Small intestine (tissue), 7 donors: ENCODE results near the gene UBE2E2. TPM values are rescaled to one million over a fixed set of nuclear protein-coding genes. Genes with fewer than 3 reads are reported as not detected.
"Not testable (repeated sequence)": the region's sequence is repeated elsewhere in the genome, so short reads cannot be mapped to it uniquely, and the experiment has no call there.

Source experiments
- DNase-seq, 2 donors: peaks; one replicate each; pipeline versions ENCODE4 v3.0.0 to v3.0.0-alpha.2; 2013
- FAIRE-seq: peaks from 2 replicates; lab custom pipeline; 2012; peaks lifted over from hg19 to GRCh38; lab: Jason Lieb, UNC
- H3K27ac ChIP-seq, 3 donors: one replicate each; pipeline ENCODE4 v1.5.1; 2013; ENCODE audit warnings: low read length in 2 of 3, mild to moderate bottlenecking in 2 of 3, control low read depth in 1 of 3, inconsistent platforms in 1 of 3, low read depth in 1 of 3, moderate library complexity in 1 of 3
- H3K27me3 ChIP-seq, 3 donors: one replicate each; pipeline ENCODE4 v1.6.1; 2013; ENCODE audit warnings: low read length in 3 of 3, inconsistent platforms in 1 of 3; ENCODE audit not compliant: control insufficient read depth in 3 of 3, insufficient read depth in 3 of 3
- H3K36me3 ChIP-seq, 3 donors: one replicate each; pipeline ENCODE4 v1.6.1; 2013; ENCODE audit warnings: low read length in 3 of 3, inconsistent platforms in 1 of 3, low read depth in 1 of 3, mild to moderate bottlenecking in 1 of 3, moderate library complexity in 1 of 3; ENCODE audit not compliant: control insufficient read depth in 3 of 3, insufficient read depth in 2 of 3
- H3K4me1 ChIP-seq, 3 donors: one replicate each; pipeline ENCODE4 v1.6.1; 2013; ENCODE audit warnings: low read length in 2 of 3, inconsistent platforms in 1 of 3, low read depth in 1 of 3, mild to moderate bottlenecking in 1 of 3, moderate library complexity in 1 of 3; ENCODE audit not compliant: control insufficient read depth in 3 of 3, insufficient read depth in 2 of 3
- H3K4me3 ChIP-seq, 3 donors: one replicate each; pipeline ENCODE4 v1.5.1; 2013; ENCODE audit warnings: low read length in 3 of 3, control low read depth in 1 of 3, inconsistent platforms in 1 of 3, low read depth in 1 of 3, mild to moderate bottlenecking in 1 of 3, moderate library complexity in 1 of 3
- H3K9me3 ChIP-seq, 2 donors: one replicate each; pipeline ENCODE4 v1.6.1; 2013; ENCODE audit warnings: low read depth in 1 of 2, low read length in 1 of 2; ENCODE audit not compliant: control insufficient read depth in 2 of 2, insufficient read depth in 1 of 2
- WGBS, 3 donors: extraction: QIAGEN DNeasy Blood & Tissue Kit; methylation state at CpG; one replicate each; pipeline ENCODE4 v1.1.7; 2013; 5-methylcytosine and 5-hydroxymethylcytosine counted together
- polyA plus RNA-seq, 4 donors: library from polyadenylated mRNA; stranded (reverse) in 3 of 4; unstranded in 1 of 4; fragments of 200-250 nt in 3 of 4; fragments of 120-200 nt in 1 of 4; gene quantifications; one replicate each; pipeline versions ENCODE4 v1.2.1 to v1.2.3, GENCODE V29; 2013
- donor health status: healthy with polysubstance abuse.
- donor health status: control.
- donor health status: control.
- donor health status: Bipolar disorder and iron deficiency.
- donor health status: healthy.

The UBE2E2 gene
- polyA plus RNA-seq, 4 donors, result 1.1 to 10.2 (median 7.7) TPM

- Histone ChIP-seq H3K36me3 (no peaks in the 10 kb centered on the region), H3K9me3 (no peaks in the 10 kb centered on the region), H3K27me3 (no peaks in the 10 kb centered on the region), H3K4me3 (no peak overlapping the region), H3K4me1 (no peaks in the 10 kb centered on the region), H3K27ac (no peak overlapping the region)
- WGBS, 3 donors, result 83 to 87% (median 86%) methylated on average over 4 of the region's 4 CpGs
- FAIRE-seq, result no peak
- DNase-seq, result no peak
Observed at GRCh38 chr3:23342343-23342742, 139.2 kb downstream of the UBE2E2 start.

- WGBS, 3 donors, result 90 to 91% (median 91%) methylated on average over 7 of the region's 7 CpGs
- DNase-seq, result no peak
- Histone ChIP-seq H3K4me1 (no peaks in the 10 kb centered on the region), H3K36me3 (no peaks in the 10 kb centered on the region), H3K27ac (no peak overlapping the region), H3K27me3 (no peaks in the 10 kb centered on the region), H3K9me3 (no peaks in the 10 kb centered on the region), H3K4me3 (no peak overlapping the region)
- FAIRE-seq, result no peak
Observed at GRCh38 chr3:23343509-23343908, 140.4 kb downstream of the UBE2E2 start.

GRCh38 chr3:23344886-23345285 is 141.8 kb downstream of the UBE2E2 start:
- Histone ChIP-seq H3K4me3 (no peak overlapping the region), H3K27ac (no peak overlapping the region), H3K4me1 (no peaks in the 10 kb centered on the region), H3K27me3 (no peaks in the 10 kb centered on the region), H3K36me3 (no peaks in the 10 kb centered on the region), H3K9me3 (no peaks in the 10 kb centered on the region)
- DNase-seq (no peak), FAIRE-seq (no peak)
- 26 to 59% (median 39%) methylated on average over 1 of the region's 1 CpG for WGBS, 3 donors

GRCh38 chr3:23349444-23349843 is 146.3 kb downstream of the UBE2E2 start:
- H3K4me1 ChIP-seq, H3K9me3 ChIP-seq, H3K27ac ChIP-seq, FAIRE-seq, DNase-seq, H3K27me3 ChIP-seq, H3K4me3 ChIP-seq, H3K36me3 ChIP-seq: not testable (repeated sequence)
- 94 to 96% (median 95%) methylated on average over 14 to 15 of the region's 15 CpGs for WGBS, 3 donors

GRCh38 chr3:23356169-23356568 is 153.0 kb downstream of the UBE2E2 start:
- FAIRE-seq (no peak), DNase-seq (no peak)
- Histone ChIP-seq H3K4me1 (no peaks in the 10 kb centered on the region), H3K27ac (no peak overlapping the region), H3K36me3 (no peaks in the 10 kb centered on the region), H3K4me3 (no peak overlapping the region), H3K9me3 (no peaks in the 10 kb centered on the region), H3K27me3 (no peaks in the 10 kb centered on the region)
- 85 to 92% (median 89%) methylated on average over 3 of the region's 3 CpGs for WGBS, 3 donors

GRCh38 chr3:23356923-23357322 is 153.8 kb downstream of the UBE2E2 start:
- 80 to 89% (median 83%) methylated on average over 3 of the region's 3 CpGs for WGBS, 3 donors
- no peak for FAIRE-seq
- H3K4me1 ChIP-seq, result no peaks in the 10 kb centered on the region

GRCh38 chr3:23359116-23359515 is 156.0 kb downstream of the UBE2E2 start:
- FAIRE-seq (no peak), DNase-seq (no peak)
- Histone ChIP-seq H3K4me1 (no peaks in the 10 kb centered on the region), H3K27me3 (no peaks in the 10 kb centered on the region), H3K9me3 (peaks cover 0 to 7% of the 10 kb centered on the region in 2 donors), H3K27ac (no peak overlapping the region), H3K36me3 (no peaks in the 10 kb centered on the region), H3K4me3 (no peak overlapping the region)

More at GRCh38 chr3:23356923-23357322, 153.8 kb downstream of the UBE2E2 start:
- no peaks in the 10 kb centered on the region for H3K36me3 ChIP-seq
- no peak for DNase-seq
- H3K9me3 ChIP-seq, result peaks cover 0 to under 1% of the 10 kb centered on the region in 2 donors
- no peak overlapping the region for H3K4me3 ChIP-seq
- H3K27ac ChIP-seq, result no peak overlapping the region
- H3K27me3 ChIP-seq, result no peaks in the 10 kb centered on the region

- Histone ChIP-seq H3K4me3 (no peak overlapping the region), H3K27ac (no peak overlapping the region), H3K27me3 (no peaks in the 10 kb centered on the region), H3K36me3 (no peaks in the 10 kb centered on the region), H3K4me1 (no peaks in the 10 kb centered on the region), H3K9me3 (peaks cover 0 to 7% of the 10 kb centered on the region in 2 donors)
- no peak for DNase-seq
- 67 to 82% (median 80%) methylated on average over 2 of the region's 2 CpGs for WGBS, 3 donors
- FAIRE-seq, result no peak
Observed at GRCh38 chr3:23365066-23365465, 161.9 kb downstream of the UBE2E2 start.

- H3K9me3 ChIP-seq, result no peaks in the 10 kb centered on the region
- no peak overlapping the region for H3K4me3 ChIP-seq
- no peaks in the 10 kb centered on the region for H3K27me3 ChIP-seq
- no peak for DNase-seq
- no peaks in the 10 kb centered on the region for H3K36me3 ChIP-seq
- H3K4me1 ChIP-seq, result no peaks in the 10 kb centered on the region
- peak; percentile 39 for FAIRE-seq
- H3K27ac ChIP-seq, result no peak overlapping the region
- 65 to 78% (median 70%) methylated on average over 1 of the region's 1 CpG for WGBS, 3 donors
Observed at GRCh38 chr3:23368731-23369130, 165.6 kb downstream of the UBE2E2 start.
